Activated CD8-positive, alpha-beta memory T cell treated with anti-CD3 and anti-CD28 coated beads, Interleukin-2, amount 50 U/mL, for 1 hour (primary cell): ENCODE measurements around the gene HLA-DQB2.
"Not testable (repeated sequence)": the region's sequence is repeated elsewhere in the genome, so short reads cannot be mapped to it uniquely, and the experiment has no call there.

Experiments used
- DNase-seq: peaks from one replicate; pipeline ENCODE4 v3.0.0-alpha.2; 2020; ENCODE audit errors: extremely low read depth

HLA-DQB2 gene

GRCh38 chr6:32763421-32763820 is at the start of gene HLA-DQB2:
HLA-DQB2 (minus strand) TSS chr6:32763532; CDS start chr6:32763470, 62 bp downstream.
- DNase-seq: no peak

- DNase-seq: no peak
These were observed 45.8 kb upstream of the HLA-DQB2 start for GRCh38 chr6:32809171-32809570.

GRCh38 chr6:32807020-32807580 is 43.8 kb upstream of the HLA-DQB2 start:
- DNase-seq: no peak

- not testable (repeated sequence) for DNase-seq
These were observed 42.1 kb upstream of the HLA-DQB2 start for GRCh38 chr6:32805404-32805803.

DNA sequence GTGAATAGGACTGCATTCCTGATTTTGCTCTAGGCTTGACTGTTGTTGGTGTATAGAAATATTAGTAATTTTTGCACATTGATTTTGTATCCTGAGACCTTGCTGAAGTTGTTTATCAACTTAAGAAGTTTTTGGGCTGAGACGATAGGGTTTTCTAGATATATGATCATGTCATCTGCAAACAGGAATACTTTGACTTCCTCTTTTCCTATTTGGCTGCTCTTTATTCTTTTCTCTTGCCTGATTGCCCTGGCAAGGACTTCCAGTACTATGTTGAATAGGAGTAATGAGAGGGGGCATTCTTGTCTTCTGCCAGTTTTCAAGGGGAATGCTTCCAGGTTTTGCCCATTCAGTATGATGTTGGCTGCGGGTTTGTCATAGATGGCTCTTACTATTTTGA is 40.1 kb upstream of the HLA-DQB2 start:
- no peak for DNase-seq

DNA sequence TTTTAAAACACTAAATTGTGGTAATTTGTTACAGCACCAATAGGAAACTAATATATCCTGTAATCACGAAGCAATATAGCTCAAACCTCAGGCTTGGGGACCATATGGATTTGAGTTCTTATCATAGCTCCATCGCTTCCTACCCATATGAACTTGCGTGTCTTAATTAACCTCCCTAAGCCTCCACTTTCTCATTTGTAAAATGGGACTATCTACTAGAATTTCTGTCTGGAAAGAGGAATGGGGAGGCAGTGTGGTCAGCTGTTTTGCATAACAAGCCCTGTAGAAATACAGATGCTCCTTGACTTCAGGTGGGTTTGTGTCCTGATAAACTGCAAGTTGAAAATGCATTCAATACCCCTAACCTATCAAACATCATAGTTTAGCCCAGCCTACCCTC is 36.4 kb upstream of the HLA-DQB2 start:
- no peak for DNase-seq

- no peak for DNase-seq
These were observed 35.8 kb upstream of the HLA-DQB2 start for GRCh38 chr6:32799168-32799567.

- peak; percentile 33 for DNase-seq
These were observed 33.8 kb upstream of the HLA-DQB2 start for GRCh38 chr6:32796848-32797776.

DNA sequence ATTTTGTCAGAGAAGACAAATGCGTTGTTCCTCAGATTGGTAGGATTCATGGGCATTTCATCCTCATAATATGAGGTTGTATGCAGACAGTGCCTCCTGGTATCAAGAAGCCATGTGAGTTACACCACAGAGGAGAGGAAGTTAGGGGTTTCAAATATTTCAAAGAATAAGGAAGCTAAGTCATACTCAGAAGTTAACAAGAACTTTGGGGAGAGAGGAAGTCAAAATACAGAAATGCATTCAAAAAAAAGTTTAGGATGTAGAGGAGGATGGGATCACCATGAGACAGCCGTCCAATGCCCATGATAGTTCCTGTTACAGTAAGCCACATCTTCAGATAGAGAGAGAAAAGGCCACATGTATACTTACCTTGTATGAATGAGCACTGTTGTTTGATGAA is 31.2 kb upstream of the HLA-DQB2 start:
- DNase-seq: no peak

DNA sequence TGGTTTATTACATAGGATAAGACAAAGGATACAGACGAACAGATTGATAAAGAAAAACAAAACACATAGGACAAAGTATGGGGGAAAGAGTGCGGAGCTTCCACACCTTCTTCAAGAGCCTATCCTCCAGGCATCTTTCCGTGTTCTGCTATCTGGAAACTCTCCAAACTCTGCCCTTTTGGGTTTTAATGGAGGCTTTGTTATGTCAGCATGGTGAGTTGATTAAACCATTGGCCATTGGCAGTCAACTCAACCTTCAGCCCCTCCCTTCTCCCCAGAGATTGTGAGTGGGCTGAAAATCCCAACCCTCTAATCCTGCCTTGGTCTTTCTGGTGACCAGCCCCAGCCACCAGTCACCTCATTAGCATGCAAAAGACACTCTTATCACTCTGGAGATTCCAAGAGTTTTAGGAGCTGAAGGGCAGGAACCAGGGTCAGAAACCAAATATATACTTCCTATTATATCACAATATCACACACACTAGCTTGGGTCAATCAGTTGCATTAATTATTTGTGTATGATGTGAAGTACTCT is 29.6 kb upstream of the HLA-DQB2 start:
- no peak for DNase-seq

GRCh38 chr6:32790306-32790705 is 27.0 kb upstream of the HLA-DQB2 start:
- DNase-seq: no peak

DNA sequence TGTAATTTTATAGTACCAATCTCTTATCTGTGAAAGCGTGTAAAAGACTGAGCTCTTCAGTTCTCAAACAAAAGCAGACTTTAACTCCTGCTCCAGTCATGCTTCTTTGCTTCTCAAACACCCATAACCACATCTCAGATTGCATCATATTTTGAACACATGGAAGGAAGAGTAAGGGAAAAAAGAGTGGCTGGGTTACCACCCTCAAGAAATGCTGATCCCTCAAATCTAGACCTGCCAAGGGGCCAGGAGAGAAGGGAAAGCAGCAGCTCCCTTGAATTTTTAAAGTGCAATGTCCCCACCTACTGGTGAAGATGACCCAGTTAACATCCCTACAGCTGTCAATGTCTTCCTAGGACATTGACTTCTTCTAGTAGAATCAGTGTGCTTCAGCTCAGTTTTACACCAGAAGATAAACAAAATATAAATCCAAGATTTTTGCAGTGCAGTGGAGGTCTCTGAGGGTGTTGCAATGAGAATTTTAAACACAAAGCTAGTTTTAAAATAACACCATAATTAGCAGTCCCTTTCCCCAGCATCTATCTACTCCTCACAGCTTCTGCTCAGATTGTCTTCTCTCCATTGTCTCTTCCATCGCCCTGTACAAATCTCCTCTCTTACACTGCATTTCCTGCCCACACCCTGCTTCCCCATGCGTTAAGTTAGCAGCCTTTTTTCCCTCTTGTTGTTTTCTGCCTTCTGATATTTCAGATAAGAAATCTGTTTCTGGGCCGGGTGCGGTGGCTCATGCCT is 22.6 kb upstream of the HLA-DQB2 start:
- no peak for DNase-seq

- not testable (repeated sequence) for DNase-seq
These were observed 19.6 kb upstream of the HLA-DQB2 start for GRCh38 chr6:32782923-32783322.

DNA sequence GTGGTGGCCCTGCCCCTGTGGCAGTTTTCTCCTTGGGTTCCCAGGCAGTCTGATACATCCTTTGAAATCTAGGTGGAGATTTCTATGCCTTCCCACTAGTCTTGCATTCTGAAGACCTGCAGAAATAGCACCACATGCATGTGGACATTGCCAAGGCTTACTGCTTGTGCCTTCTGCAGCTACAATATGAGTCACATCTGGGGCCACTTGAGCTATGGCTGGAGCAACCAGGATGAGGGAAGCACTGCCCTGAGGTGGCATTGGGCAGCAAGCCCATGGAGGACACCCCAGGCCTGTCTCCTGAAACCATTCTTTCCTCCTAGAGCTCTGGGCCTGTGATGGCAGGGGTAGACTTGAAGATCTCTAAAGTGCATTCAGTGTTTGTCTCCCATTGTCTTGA is 15.7 kb upstream of the HLA-DQB2 start:
- DNase-seq: no peak

DNA sequence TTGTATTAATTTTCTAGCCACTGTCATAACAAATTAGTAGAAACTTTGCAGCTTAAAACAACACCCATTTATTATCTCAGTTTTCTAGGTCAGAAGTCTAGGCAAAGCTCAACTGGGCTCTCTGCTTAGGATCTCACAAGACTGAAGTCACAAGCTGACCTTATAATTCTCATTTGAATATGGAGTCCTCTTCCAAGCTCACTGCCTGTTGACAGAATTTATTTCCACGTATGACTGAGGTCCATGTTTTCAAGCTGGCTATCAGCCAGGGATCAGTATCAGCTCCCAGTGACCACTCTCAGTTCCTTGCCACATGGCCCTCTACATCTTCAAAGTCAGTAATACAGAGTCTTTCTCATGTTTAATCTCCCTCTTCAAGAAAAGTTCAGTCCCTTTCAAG is 11.7 kb upstream of the HLA-DQB2 start:
- no peak for DNase-seq

DNA sequence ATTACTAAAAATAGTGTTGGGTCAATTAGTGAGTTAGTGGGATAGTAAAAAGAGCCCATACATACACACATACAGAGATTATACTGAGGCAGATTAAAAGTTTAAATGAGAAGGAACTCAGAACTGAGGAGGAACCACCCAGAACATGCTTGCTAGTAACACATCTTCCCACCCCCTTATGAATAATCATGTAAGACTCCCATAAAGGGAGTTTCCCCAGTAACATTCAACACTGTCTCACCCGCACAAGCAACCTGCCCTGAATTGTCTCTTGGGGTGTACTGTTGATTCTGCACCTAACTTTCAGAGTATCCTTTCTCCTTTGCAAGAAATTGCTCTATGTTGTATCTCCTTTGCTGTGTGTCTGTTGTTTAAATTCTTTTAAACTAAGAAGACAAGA is 11.1 kb upstream of the HLA-DQB2 start:
- DNase-seq: no peak

- no peak for DNase-seq
These were observed 9.3 kb upstream of the HLA-DQB2 start for GRCh38 chr6:32772656-32773055.

- no peak for DNase-seq
These were observed 716 bp upstream of the HLA-DQB2 start for GRCh38 chr6:32764048-32764447.

DNA sequence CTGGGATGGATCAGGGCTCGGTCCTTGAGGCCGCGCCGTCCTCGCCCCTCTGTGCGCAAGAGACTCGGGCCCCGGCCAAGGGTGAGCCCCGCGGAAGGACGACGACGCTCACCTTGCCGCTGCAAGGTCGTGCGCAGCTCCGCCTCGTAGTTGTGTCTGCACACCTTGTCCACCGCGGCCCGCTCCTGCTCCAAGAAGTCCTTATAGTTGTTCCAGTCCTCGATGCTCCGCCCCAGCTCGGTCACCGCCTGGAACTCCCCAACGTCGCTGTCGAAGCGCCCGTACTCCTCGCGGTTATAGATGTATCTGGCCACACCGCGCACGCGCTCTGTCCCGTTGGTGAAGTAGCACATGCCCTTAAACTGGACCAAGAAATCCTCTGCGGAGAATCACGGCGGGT is 1.8 kb downstream of the HLA-DQB2 start:
- no peak for DNase-seq

GRCh38 chr6:32761072-32761471 is 2.3 kb downstream of the HLA-DQB2 start:
- DNase-seq: no peak

GRCh38 chr6:32759669-32760068 is 3.7 kb downstream of the HLA-DQB2 start:
- no peak for DNase-seq

GRCh38 chr6:32752580-32752979 is 10.8 kb downstream of the HLA-DQB2 start:
- DNase-seq: no peak
